Kidney (tissue), 14 donors: ENCODE measurements around the gene SPEF1. TPM values are rescaled to one million over a fixed set of nuclear protein-coding genes. Genes with fewer than 3 reads are reported as not detected.

Source experiments
- DNase-seq, 5 donors: peaks; one replicate each; pipeline ENCODE4 v3.0.0-alpha.2; 2013 to 2020
- FAIRE-seq: peaks from 2 replicates; lab custom pipeline; 2012; peaks lifted over from hg19 to GRCh38; lab: Jason Lieb, UNC
- H3K27ac ChIP-seq, 2 donors: one replicate each; pipeline ENCODE4 v1.7.0; 2013; ENCODE audit warnings: low read depth in 2 of 2, low read length in 2 of 2, inconsistent platforms in 1 of 2
- H3K27me3 ChIP-seq: one replicate; pipeline ENCODE4 v1.7.1; 2013; ENCODE audit warnings: low read length, inconsistent platforms; ENCODE audit not compliant: control insufficient read depth, insufficient read depth
- H3K36me3 ChIP-seq, 3 donors: one replicate each; pipeline versions ENCODE4 v1.7.0 to v1.7.1; 2013; ENCODE audit warnings: low read length in 3 of 3, control low read depth in 1 of 3, inconsistent platforms in 1 of 3; ENCODE audit not compliant: insufficient read depth in 3 of 3, control insufficient read depth in 2 of 3
- H3K4me1 ChIP-seq, 3 donors: one replicate each; pipeline versions ENCODE4 v1.7.0 to v1.7.1; 2013; ENCODE audit warnings: low read length in 3 of 3, inconsistent platforms in 1 of 3, low read depth in 1 of 3; ENCODE audit not compliant: control insufficient read depth in 2 of 3, insufficient read depth in 2 of 3
- H3K4me3 ChIP-seq, 3 donors: one replicate each; pipeline versions ENCODE4 v1.7.0 to v1.8.1; 2013; ENCODE audit warnings: low read length in 3 of 3, control low read depth in 1 of 3, inconsistent platforms in 1 of 3
- H3K9ac ChIP-seq, 3 donors: one replicate each; pipeline versions ENCODE4 v1.7.0 to v1.7.1; 2013; ENCODE audit warnings: low read length in 3 of 3, control low read depth in 1 of 3, inconsistent platforms in 1 of 3
- H3K9me3 ChIP-seq, 3 donors: one replicate each; pipeline versions ENCODE4 v1.7.0 to v1.7.1; 2013; ENCODE audit warnings: low read length in 3 of 3, control low read depth in 1 of 3, inconsistent platforms in 1 of 3; ENCODE audit not compliant: control insufficient read depth in 2 of 3, insufficient read depth in 1 of 3
- CTCF ChIP-seq: IDR thresholded peaks from 3 replicates; pipeline ENCODE4 v1.5.1; 2012; ENCODE audit warnings: mild to moderate bottlenecking, moderate library complexity, borderline replicate concordance; ENCODE audit not compliant: insufficient read depth; ENCODE audit errors: extremely low read depth
- intact Hi-C: fragments of 100-400 bp; cut with DNase I; formaldehyde crosslinking; loops from one replicate; pipeline ENCODE4 v1.11.1; 2022
- polyA plus RNA-seq: library from polyadenylated mRNA; stranded (reverse); fragments of 350-450 nt; fragmentation: Illumina TruSeq; extraction: RNeasy Lipid Tissue Mini Kit (QIAGEN cat#74804); gene quantifications from one replicate; pipeline ENCODE4 v1.2.3, GENCODE V29; 2014; ENCODE audit warnings: low read depth, low replicate concordance; ENCODE audit not compliant: insufficient read depth
- total RNA-seq: library from RNA; stranded (reverse); fragmentation: NEBNext Ultra II Directional; extraction: Animal tissue kit (Norgen Biotek cat#: 25700); gene quantifications from one replicate; pipeline ENCODE4 v1.2.1, GENCODE V29; 2021
- donor health status: control.
- donor health status: control.
- donor health status: control.
- donor health status: control.
- donor health status: control.
- donor health status: DM: yes; HTN: yes; CAD: no.
- donor health status: Normal renal cell carcinoma (clear cell type).

The SPEF1 gene
- total and polyA plus RNA-seq, 2 donors from 2014 or later = 3.4 to 3.8 TPM

- no peaks in the 10 kb centered on the region for H3K36me3 ChIP-seq
- FAIRE-seq (no peak), DNase-seq (no peak)
- no peaks in the 10 kb centered on the region for H3K27me3 ChIP-seq
- H3K4me3 ChIP-seq = no peak overlapping the region
- no peak overlapping the region for H3K9ac ChIP-seq
- peaks cover 0 to 2% (median 0%) of the 10 kb centered on the region in 3 donors for H3K4me1 ChIP-seq
- TF ChIP-seq CTCF = no peak
- no peak overlapping the region for H3K27ac ChIP-seq
- intact Hi-C loops = no loop called here
- no peaks in the 10 kb centered on the region for H3K9me3 ChIP-seq
Measured at GRCh38 chr20:3745686-3746173, 35.5 kb downstream of the SPEF1 start.

- Histone ChIP-seq H3K36me3 (no peaks in the 10 kb centered on the region), H3K4me3 (no peak overlapping the region), H3K27me3 (no peaks in the 10 kb centered on the region), H3K9ac (no peak overlapping the region), H3K4me1 (peaks cover 0 to 4% (median 0%) of the 10 kb centered on the region in 3 donors), H3K9me3 (no peaks in the 10 kb centered on the region), H3K27ac (no peak overlapping the region)
- intact Hi-C loops = no loop called here
- no peak for TF ChIP-seq CTCF
- peak in 4 of 5 donors; percentile 44 to 86 (median 68) for DNase-seq
- FAIRE-seq = no peak
Measured at GRCh38 chr20:3744806-3745685, 36.2 kb downstream of the SPEF1 start.

GRCh38 chr20:3744037-3744436, 37.2 kb downstream of the SPEF1 start:
- Histone ChIP-seq H3K9ac (no peak overlapping the region), H3K4me3 (no peak overlapping the region), H3K9me3 (no peaks in the 10 kb centered on the region), H3K4me1 (peaks cover 0 to 7% (median 0%) of the 10 kb centered on the region in 3 donors), H3K27ac (no peak overlapping the region), H3K27me3 (no peaks in the 10 kb centered on the region), H3K36me3 (no peaks in the 10 kb centered on the region)
- intact Hi-C loops = no loop called here
- DNase-seq (peak in 1 of 5 donors; percentile 3), FAIRE-seq (no peak)
- TF ChIP-seq CTCF = no peak
